Right lobe of liver (tissue), 4 donors: ENCODE results near the gene SLC12A9.

Experiments used
- POLR2A ChIP-seq: fragments of 450-650 bp; IDR thresholded peaks from one replicate; pipeline ENCODE4 v1.6.1; 2017; ENCODE audit warnings: antibody characterized with exemption, mild to moderate bottlenecking
- TF ChIP-seq, protein P1 (sequence below), 4 donors: fragments of 200-600 bp in 3 of 4; fragments of 450-650 bp in 1 of 4; IDR thresholded peaks; one replicate each; pipeline versions ENCODE4 v1.5.1 to v1.8.0; 2016 to 2022; ENCODE audit warnings: antibody characterized with exemption in 4 of 4, mild to moderate bottlenecking in 2 of 4
- donor health status: DM: no; HTN: no; CAD: no.
- donor health status: DM: no; HTN: no; CAD: no.
- donor health status: DM: no; HTN: yes; CAD: no.

DNA sequence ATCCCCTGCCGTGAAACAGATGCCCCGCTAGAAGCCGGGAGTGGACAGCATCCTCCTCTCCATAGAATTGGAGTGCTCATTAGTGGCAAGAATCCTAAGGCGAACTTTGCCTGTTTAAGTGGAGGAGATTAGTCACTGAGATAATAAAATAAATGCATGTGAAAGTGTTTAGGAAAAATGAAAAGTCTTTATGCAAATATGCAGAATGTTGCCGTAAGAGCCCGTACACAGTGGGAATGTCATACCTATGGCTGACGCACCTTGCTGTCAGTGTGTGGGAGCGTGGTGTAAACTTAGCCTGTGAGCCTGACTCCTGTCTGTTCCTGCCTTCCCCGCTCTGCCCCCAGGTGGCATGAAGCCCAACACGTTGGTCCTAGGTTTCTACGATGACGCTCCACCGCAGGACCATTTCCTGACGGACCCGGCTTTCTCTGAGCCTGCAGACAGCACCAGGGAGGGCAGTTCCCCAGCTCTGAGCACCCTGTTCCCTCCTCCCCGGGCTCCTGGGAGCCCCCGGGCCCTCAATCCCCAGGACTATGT lies 12.9 kb downstream of the SLC12A9 start:
- TF ChIP-seq, protein P1, sequence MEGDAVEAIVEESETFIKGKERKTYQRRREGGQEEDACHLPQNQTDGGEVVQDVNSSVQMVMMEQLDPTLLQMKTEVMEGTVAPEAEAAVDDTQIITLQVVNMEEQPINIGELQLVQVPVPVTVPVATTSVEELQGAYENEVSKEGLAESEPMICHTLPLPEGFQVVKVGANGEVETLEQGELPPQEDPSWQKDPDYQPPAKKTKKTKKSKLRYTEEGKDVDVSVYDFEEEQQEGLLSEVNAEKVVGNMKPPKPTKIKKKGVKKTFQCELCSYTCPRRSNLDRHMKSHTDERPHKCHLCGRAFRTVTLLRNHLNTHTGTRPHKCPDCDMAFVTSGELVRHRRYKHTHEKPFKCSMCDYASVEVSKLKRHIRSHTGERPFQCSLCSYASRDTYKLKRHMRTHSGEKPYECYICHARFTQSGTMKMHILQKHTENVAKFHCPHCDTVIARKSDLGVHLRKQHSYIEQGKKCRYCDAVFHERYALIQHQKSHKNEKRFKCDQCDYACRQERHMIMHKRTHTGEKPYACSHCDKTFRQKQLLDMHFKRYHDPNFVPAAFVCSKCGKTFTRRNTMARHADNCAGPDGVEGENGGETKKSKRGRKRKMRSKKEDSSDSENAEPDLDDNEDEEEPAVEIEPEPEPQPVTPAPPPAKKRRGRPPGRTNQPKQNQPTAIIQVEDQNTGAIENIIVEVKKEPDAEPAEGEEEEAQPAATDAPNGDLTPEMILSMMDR (IDR thresholded peaks at IDR 0.05): no peak
- TF ChIP-seq POLR2A: no peak
